Body of pancreas (tissue), 4 donors: ENCODE results near the gene SNED1. TPM values are rescaled to one million over a fixed set of nuclear protein-coding genes. Genes with fewer than 3 reads are reported as not detected.
"Not testable (repeated sequence)": the region's sequence is repeated elsewhere in the genome, so short reads cannot be mapped to it uniquely, and the experiment has no call there.

ENCODE experiments used
- ATAC-seq: fragments of 150-250 bp; one replicate; pipeline ENCODE4 v1.9.1; 2016
- DNase-seq, 4 donors: peaks; one replicate each; pipeline ENCODE4 v3.0.0-alpha.2; 2019
- H3K27ac ChIP-seq, 4 donors: fragments of 200-600 bp; sonication (generic); 1 replicate in 3 of 4; 2 replicates in 1 of 4; pipeline versions ENCODE4 v1.5.1 to v1.6.1; 2016 to 2019; ENCODE audit warnings: mild to moderate bottlenecking in 1 of 4, mixed read lengths in 1 of 4, moderate library complexity in 1 of 4
- H3K27me3 ChIP-seq, 2 donors: fragments of 200-600 bp; sonication (generic); one replicate each; pipeline ENCODE4 v1.6.0; 2016; ENCODE audit warnings: mild to moderate bottlenecking in 1 of 2
- H3K36me3 ChIP-seq, 2 donors: fragments of 200-600 bp; sonication (generic); replicated peaks in 1 of 2; 2 replicates each; pipeline ENCODE4 v1.5.1; 2016; ENCODE audit warnings: low read depth in 2 of 2; ENCODE audit not compliant: insufficient read depth in 1 of 2
- H3K4me1 ChIP-seq: fragments of 200-600 bp; sonication (generic); one replicate; pipeline ENCODE4 v1.6.0; 2016
- H3K4me3 ChIP-seq, 2 donors: fragments of 200-600 bp; sonication (generic); 1 replicate in 1 of 2; 2 replicates in 1 of 2; pipeline ENCODE4 v1.5.1; 2016 to 2019
- H3K9me3 ChIP-seq, 3 donors: fragments of 200-600 bp; sonication (generic); 1 replicate in 2 of 3; 2 replicates in 1 of 3; pipeline ENCODE4 v1.5.1; 2016
- POLR2A ChIP-seq, 3 donors: fragments of 450-650 bp; IDR thresholded peaks; one replicate each; pipeline ENCODE4 v1.6.1; 2016; ENCODE audit warnings: antibody characterized with exemption in 3 of 3, mild to moderate bottlenecking in 2 of 3
- WGBS, 2 donors: methylation state at CpG; one replicate each; pipeline ENCODE4 v1.1.5; 2017; 5-methylcytosine and 5-hydroxymethylcytosine counted together
- intact Hi-C: fragments of 100-400 bp; cut with DNase I; formaldehyde crosslinking; loops from one replicate; pipeline ENCODE4 v1.15.1; 2023
- total RNA-seq, 2 donors: library from RNA; depleted of rRNA; stranded (reverse); fragments of >200 nt; gene quantifications; one replicate each; pipeline ENCODE4 v1.1.0, GENCODE V29; 2016
- TF ChIP-seq, protein P1 (sequence below), 7 experiments: fragments of 450-650 bp in 4 of 7; fragments of 200-600 bp in 3 of 7; sonication (generic) in 3 of 7; IDR thresholded peaks; one replicate each; pipeline ENCODE4 v1.5.1; 2016 to 2019; ENCODE audit warnings: antibody characterized with exemption in 7 of 7

SNED1 gene
- total RNA-seq, 2 donors from 2014 or later, result 13.5 to 33.0 TPM

DNA sequence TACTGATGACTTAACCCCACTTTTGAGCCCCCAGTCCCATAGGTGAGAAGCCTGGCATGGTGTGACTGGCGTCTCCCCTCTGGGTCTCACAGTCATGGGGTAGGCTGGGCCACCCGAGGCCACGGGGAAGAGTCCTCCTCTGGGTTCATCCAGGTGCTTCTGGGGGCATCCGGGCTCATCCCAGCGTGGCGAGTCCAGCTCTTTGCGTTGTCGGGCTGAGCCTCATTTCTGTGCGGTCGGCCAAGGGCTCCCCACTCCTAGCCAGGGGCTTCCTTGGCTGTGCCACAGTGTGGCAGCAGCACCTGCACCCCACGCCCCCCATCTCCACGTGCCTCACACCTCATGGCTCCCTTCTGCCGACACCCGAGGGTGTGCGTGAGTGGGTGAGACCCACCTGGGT, 27.6 kb upstream of the SNED1 start:
- no peak overlapping the region for H3K27ac ChIP-seq
- intact Hi-C loops, result no loop called here
- WGBS, 2 donors, result 71 to 85% methylated on average over 5 to 15 of the region's 15 CpGs
- peaks cover 16% of the 10 kb centered on the region for H3K4me1 ChIP-seq
- no peak for DNase-seq
- no peaks in the 10 kb centered on the region for H3K27me3 ChIP-seq
- no peaks in the 10 kb centered on the region for H3K36me3 ChIP-seq
- no peak overlapping the region for H3K4me3 ChIP-seq
- TF ChIP-seq, protein P1, sequence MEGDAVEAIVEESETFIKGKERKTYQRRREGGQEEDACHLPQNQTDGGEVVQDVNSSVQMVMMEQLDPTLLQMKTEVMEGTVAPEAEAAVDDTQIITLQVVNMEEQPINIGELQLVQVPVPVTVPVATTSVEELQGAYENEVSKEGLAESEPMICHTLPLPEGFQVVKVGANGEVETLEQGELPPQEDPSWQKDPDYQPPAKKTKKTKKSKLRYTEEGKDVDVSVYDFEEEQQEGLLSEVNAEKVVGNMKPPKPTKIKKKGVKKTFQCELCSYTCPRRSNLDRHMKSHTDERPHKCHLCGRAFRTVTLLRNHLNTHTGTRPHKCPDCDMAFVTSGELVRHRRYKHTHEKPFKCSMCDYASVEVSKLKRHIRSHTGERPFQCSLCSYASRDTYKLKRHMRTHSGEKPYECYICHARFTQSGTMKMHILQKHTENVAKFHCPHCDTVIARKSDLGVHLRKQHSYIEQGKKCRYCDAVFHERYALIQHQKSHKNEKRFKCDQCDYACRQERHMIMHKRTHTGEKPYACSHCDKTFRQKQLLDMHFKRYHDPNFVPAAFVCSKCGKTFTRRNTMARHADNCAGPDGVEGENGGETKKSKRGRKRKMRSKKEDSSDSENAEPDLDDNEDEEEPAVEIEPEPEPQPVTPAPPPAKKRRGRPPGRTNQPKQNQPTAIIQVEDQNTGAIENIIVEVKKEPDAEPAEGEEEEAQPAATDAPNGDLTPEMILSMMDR (IDR thresholded peaks at IDR 0.05), result no peak
- TF ChIP-seq POLR2A (IDR thresholded peaks at IDR 0.05), result no peak
- H3K9me3 ChIP-seq, result no peaks in the 10 kb centered on the region
- ATAC-seq, result no peak

DNA sequence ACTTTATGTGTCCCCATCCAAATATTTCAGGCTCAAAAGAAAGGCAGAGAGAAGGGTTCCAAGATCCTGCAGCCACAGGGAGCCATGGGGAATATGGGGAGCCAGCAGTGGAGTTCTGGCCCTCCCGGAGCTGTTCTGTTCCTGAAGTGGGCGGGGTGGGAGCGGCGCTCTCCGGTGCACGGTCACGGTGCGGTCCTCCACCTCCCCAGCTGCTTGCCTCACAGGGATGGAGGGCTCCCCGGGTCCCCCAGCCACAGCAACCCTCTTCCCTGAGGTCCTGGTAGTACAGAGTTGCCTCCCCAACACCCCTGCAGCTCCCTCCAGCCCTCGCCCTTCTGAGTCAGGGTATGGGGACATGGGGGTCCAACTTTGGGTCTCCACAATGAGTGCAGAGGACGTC, 26.2 kb upstream of the SNED1 start:
- Histone ChIP-seq H3K4me1 (peaks cover 16% of the 10 kb centered on the region), H3K4me3 (no peak overlapping the region), H3K9me3 (no peaks in the 10 kb centered on the region), H3K27ac (peak overlapping the region in 3 of 4 donors; percentile 48 to 78 (median 63)), H3K27me3 (no peaks in the 10 kb centered on the region), H3K36me3 (no peaks in the 10 kb centered on the region)
- DNase-seq, result no peak
- intact Hi-C loops, result no loop called here
- 62 to 72% methylated on average over 4 to 11 of the region's 11 CpGs for WGBS, 2 donors
- no peak for ATAC-seq
- no peak for TF ChIP-seq POLR2A (IDR thresholded peaks at IDR 0.05)
- TF ChIP-seq, protein P1 (IDR thresholded peaks at IDR 0.05), result no peak

DNA sequence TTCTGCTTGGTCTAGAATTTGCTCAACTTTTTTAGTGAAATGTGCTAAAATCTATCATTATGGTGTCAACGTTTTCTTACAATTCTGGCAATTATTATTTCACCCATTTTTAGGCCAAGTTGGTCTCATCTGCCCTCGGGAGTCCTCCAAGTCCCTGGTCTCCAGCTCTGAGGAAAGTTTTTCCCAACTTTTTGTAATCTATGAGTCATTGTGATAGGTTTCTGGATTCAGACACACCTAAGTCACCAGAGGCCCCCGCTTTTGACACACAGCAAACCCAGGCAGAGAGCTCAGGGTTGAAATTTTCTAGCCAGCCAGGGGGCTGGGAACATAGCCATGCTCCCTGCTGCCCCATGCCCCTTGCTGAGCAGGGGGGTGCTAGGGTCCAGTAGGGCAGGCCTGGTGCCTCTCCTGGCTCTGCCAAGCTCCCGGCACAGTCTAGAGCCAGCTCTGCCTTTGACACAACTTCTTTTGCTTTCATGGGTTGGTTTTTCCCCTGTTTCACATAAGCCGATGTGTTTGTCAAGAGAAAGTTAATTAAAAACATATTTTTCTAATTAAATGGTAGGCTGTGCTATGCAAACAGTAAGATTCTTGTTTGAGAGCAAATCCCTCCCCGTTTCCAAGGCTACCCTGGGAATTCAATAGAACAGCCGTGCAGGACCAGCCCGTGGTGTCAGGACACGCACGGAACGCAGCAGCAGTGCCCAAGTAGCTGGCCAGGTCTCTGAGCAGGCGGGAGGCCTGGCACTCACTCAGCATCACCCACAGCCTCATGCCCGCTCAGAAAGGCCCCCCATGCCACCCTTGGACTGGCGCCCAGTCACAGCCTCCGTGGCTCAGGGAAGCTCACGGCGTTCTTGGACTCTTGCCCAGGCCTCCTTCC, 25.5 kb upstream of the SNED1 start:
- WGBS, 2 donors, result 24 to 36% methylated on average over 15 to 17 of the region's 17 CpGs
- TF ChIP-seq, protein P1 (IDR thresholded peaks at IDR 0.05), result no peak
- TF ChIP-seq POLR2A (IDR thresholded peaks at IDR 0.05), result no peak
- Histone ChIP-seq H3K9me3 (no peaks in the 10 kb centered on the region), H3K4me3 (no peak overlapping the region), H3K27me3 (no peaks in the 10 kb centered on the region), H3K4me1 (peaks cover 16% of the 10 kb centered on the region), H3K36me3 (no peaks in the 10 kb centered on the region), H3K27ac (peak overlapping the region in 3 of 4 donors; percentile 48 to 78 (median 63))
- ATAC-seq, result peak; percentile 89
- DNase-seq, result peak; percentile 67 to 84 (median 81)
- intact Hi-C loops, result no loop called here

DNA sequence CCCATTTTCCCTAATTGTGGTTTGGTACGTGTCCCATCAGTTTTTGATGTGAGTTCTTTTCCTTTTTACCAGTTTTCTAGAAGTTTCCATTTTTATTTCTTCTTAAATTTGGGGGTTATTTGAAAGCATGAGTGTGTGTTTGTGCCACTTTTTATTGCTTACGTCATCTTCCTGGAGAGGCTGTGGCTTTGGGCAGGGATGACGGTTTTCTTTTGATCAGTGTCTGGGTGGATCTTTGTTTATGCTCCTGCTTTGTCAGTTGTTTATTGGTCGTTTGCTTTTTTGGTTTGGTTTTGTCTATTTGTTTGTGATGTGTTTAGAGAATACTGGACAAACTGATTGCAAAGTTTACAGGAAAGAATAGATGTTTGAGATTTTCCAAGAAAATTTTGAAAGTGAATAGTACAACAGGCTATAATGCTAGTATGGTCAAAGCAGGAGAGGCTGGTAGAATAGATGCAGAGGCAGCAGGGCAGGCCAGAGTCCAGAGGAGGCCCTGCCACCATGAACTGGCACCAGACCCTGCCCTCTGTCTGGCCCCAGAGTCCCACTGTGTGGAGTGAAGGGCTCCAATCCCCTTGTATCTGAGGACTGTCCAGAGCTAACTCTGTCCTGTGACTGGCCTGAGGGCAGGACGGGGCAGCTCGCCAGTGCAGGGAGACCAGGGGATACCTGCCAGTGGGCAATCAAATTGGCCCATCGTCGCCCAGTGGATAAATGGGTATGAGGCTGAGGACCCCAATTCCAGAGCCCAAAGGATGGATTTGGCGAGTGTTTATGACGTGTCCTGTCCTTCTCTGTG, 23.4 kb upstream of the SNED1 start:
- ATAC-seq, result no peak

DNA sequence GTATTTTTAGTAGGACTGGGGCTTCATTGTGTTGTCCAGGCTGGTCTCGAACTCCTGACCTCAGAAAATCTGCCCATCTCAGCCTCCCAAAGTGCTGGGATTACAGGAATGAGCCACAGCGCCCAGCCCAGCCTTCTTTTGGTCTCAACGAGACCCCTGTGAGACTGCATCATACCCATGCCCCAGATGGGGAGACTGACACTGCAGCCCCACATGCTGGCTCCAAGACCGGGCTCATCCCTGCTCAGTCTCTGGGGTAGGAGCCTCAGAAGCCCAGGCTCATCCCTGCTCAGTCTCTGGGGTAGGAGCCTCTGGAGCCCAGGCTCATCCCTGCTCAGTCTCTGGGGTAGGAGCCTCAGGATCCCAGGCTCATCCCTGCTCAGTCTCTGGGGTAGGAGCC, 22.5 kb upstream of the SNED1 start:
- H3K36me3 ChIP-seq, DNase-seq, ATAC-seq, H3K9me3 ChIP-seq, H3K4me3 ChIP-seq, H3K27ac ChIP-seq, H3K27me3 ChIP-seq, intact Hi-C loops: not testable (repeated sequence)
- peaks cover 16% of the 10 kb centered on the region for H3K4me1 ChIP-seq
- WGBS, 2 donors, result 61 to 75% methylated on average over 3 to 4 of the region's 4 CpGs

More for the DNA sequence above, 23.4 kb upstream of the SNED1 start:
- H3K4me3 ChIP-seq, result no peak overlapping the region
- WGBS, 2 donors, result 66 to 71% methylated on average over 6 to 10 of the region's 10 CpGs
- peaks cover 16% of the 10 kb centered on the region for H3K4me1 ChIP-seq
- H3K27me3 ChIP-seq, result no peaks in the 10 kb centered on the region
- no peaks in the 10 kb centered on the region for H3K9me3 ChIP-seq
- no peaks in the 10 kb centered on the region for H3K36me3 ChIP-seq
- no peak overlapping the region for H3K27ac ChIP-seq
- intact Hi-C loops, result no loop called here
- DNase-seq, result no peak
- no peak for TF ChIP-seq POLR2A (IDR thresholded peaks at IDR 0.05)
- TF ChIP-seq, protein P1 (IDR thresholded peaks at IDR 0.05), result no peak
